MCF 10A (cell line): Measurements from ENCODE around the gene CYP3A4. TPM values are rescaled to one million over a fixed set of nuclear protein-coding genes. Genes with fewer than 3 reads are reported as not detected.
"Not testable (repeated sequence)": the region's sequence is repeated elsewhere in the genome, so short reads cannot be mapped to it uniquely, and the experiment has no call there.

Source experiments
- BruUV-seq: library from RNA; stranded (reverse); fragments of 400-500 nt; replicated peaks from 2 replicates; lab custom pipeline; 2021; lab: Mats Ljungman, UMichigan
- CTCF ChIA-PET: fragments of 300-600 bp; sonication (Branson Sonifier 250); formaldehyde crosslinking; extraction: SDS; loops from one replicate; lab custom pipeline; 2021; ENCODE audit warnings: antibody characterized with exemption, inconsistent platforms; lab: Yijun Ruan, JAX
- POLR2A ChIA-PET: fragments of 300-600, 350-650 bp; sonication (Branson Sonifier 250); formaldehyde crosslinking; extraction: SDS; loops from one replicate; lab custom pipeline; 2020; ENCODE audit warnings: antibody characterized with exemption, inconsistent platforms; lab: Yijun Ruan, JAX
- DNase-seq: peaks from one replicate; pipeline ENCODE4 v3.0.0-alpha.2; 2018; ENCODE audit not compliant: unreplicated experiment
- H3K27ac Mint-ChIP-seq: one replicate; pipeline ENCODE4 v1.8.0; 2022; ENCODE audit warnings: mild to moderate bottlenecking, low read depth, mixed read lengths; ENCODE audit not compliant: unreplicated experiment
- H3K27me3 Mint-ChIP-seq: one replicate; pipeline ENCODE4 v1.8.0; 2022; ENCODE audit warnings: mixed read lengths; ENCODE audit not compliant: insufficient read depth, unreplicated experiment
- H3K36me3 Mint-ChIP-seq: one replicate; pipeline ENCODE4 v1.8.0; 2022; ENCODE audit warnings: mild to moderate bottlenecking, moderate library complexity, mixed read lengths; ENCODE audit not compliant: insufficient read depth, unreplicated experiment
- H3K4me1 Mint-ChIP-seq: one replicate; pipeline ENCODE4 v1.8.0; 2022; ENCODE audit warnings: mixed read lengths; ENCODE audit not compliant: insufficient read depth, unreplicated experiment
- H3K4me3 Mint-ChIP-seq: one replicate; pipeline ENCODE4 v1.8.0; 2022; ENCODE audit warnings: mild to moderate bottlenecking, moderate library complexity, mixed read lengths; ENCODE audit not compliant: unreplicated experiment
- H3K9me3 Mint-ChIP-seq: one replicate; pipeline ENCODE4 v1.8.0; 2022; ENCODE audit warnings: mixed read lengths; ENCODE audit not compliant: unreplicated experiment
- intact Hi-C: fragments of 100-400 bp; cut with micrococcal nuclease; formaldehyde crosslinking; loops from 2 replicates; pipeline ENCODE4 v1.14.1; 2022
- total RNA-seq: library from RNA; stranded (reverse); gene quantifications from 2 replicates; pipeline ENCODE4 v1.2.3, GENCODE V29; 2022
- TF ChIP-seq, protein P1 (sequence below): fragments of 200-600 bp; IDR thresholded peaks from one replicate; pipeline ENCODE4 v1.8.0; 2022; ENCODE audit warnings: antibody characterized with exemption, mild to moderate bottlenecking; ENCODE audit not compliant: unreplicated experiment

Gene CYP3A4
- total RNA-seq, 1 experiment from 2014 or later = not detected

DNA sequence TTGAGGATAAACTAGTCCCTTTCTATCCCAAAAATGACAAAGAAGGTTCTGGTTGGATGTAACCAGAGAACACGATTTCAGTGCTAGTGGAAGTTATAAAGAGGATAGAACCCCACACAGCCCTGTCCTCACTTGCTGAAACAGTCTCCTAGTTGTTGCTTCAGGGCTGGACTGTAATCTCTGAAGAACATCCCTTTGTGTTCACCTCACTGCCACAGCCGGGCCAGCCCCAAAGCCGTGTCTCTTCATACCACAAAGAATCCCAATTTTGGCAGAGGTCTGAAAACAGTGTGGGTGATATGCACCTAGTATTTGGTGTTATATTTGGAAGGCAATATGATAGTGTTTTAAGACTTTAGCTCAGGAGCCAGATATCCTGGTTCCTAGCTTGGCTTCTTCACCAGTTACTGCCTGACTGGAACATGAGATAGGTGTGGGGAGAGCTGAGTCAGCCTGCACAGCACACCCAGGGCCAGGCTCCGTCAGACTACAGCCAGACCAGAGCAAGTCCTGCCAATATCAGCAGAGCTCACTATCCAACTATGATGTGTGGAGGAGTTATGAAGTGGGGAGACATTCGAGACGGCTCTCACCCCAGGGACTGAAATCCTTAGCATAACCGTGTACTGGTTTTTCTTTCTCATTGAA lies 21.2 kb downstream of the CYP3A4 start:
- POLR2A ChIA-PET = interaction anchor here (0.5 to 4.5 kb wide), 19 partner anchors 10 to 259 kb away, joined by 3 to 45 read pairs (median 5); partner anchors contain the start of genes CYP3A43, ZNF655 and ZSCAN25
- H3K4me3 Mint-ChIP-seq = peak overlapping the region; percentile 19
- peak; percentile 57 for DNase-seq
- no peaks in the 10 kb centered on the region for H3K36me3 Mint-ChIP-seq
- CTCF ChIA-PET = interaction anchor here (0.9 to 1.2 kb wide), 4 partner anchors 8 to 76 kb away, joined by 3 to 5 read pairs (median 3); no protein-coding TSS in a partner anchor
- peaks cover 16% of the 10 kb centered on the region for H3K4me1 Mint-ChIP-seq
- no peaks in the 10 kb centered on the region for H3K9me3 Mint-ChIP-seq
- H3K27ac Mint-ChIP-seq = peak overlapping the region; percentile 56
- no peaks in the 10 kb centered on the region for H3K27me3 Mint-ChIP-seq
- TF ChIP-seq, protein P1, sequence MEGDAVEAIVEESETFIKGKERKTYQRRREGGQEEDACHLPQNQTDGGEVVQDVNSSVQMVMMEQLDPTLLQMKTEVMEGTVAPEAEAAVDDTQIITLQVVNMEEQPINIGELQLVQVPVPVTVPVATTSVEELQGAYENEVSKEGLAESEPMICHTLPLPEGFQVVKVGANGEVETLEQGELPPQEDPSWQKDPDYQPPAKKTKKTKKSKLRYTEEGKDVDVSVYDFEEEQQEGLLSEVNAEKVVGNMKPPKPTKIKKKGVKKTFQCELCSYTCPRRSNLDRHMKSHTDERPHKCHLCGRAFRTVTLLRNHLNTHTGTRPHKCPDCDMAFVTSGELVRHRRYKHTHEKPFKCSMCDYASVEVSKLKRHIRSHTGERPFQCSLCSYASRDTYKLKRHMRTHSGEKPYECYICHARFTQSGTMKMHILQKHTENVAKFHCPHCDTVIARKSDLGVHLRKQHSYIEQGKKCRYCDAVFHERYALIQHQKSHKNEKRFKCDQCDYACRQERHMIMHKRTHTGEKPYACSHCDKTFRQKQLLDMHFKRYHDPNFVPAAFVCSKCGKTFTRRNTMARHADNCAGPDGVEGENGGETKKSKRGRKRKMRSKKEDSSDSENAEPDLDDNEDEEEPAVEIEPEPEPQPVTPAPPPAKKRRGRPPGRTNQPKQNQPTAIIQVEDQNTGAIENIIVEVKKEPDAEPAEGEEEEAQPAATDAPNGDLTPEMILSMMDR = no peak
- intact Hi-C loops = no loop called here
- BruUV-seq = no TSS peak

- no peak for DNase-seq
- Mint-ChIP-seq H3K36me3 (no peaks in the 10 kb centered on the region), H3K27me3 (no peaks in the 10 kb centered on the region), H3K9me3 (no peaks in the 10 kb centered on the region), H3K27ac (no peak overlapping the region), H3K4me3 (no peak overlapping the region), H3K4me1 (peaks cover 19% of the 10 kb centered on the region)
- intact Hi-C loops = no loop called here
- BruUV-seq = no TSS peak
- CTCF ChIA-PET = interaction anchor here (0.6 kb wide), 1 partner anchor 105 kb away, joined by 3 read pairs; no protein-coding TSS in a partner anchor
- TF ChIP-seq, protein P1 = no peak
- POLR2A ChIA-PET = interaction anchor here (1.1 kb wide), 1 partner anchor 121 kb away, joined by 5 read pairs; no protein-coding TSS in a partner anchor
Measured at GRCh38 chr7:99755085-99755484, 28.9 kb downstream of the CYP3A4 start.

- H3K27ac Mint-ChIP-seq = peak overlapping the region; percentile 9
- H3K9me3 Mint-ChIP-seq = no peaks in the 10 kb centered on the region
- H3K4me1 Mint-ChIP-seq = peaks cover 24% of the 10 kb centered on the region
- BruUV-seq = no TSS peak
- TF ChIP-seq, protein P1 = no peak
- ChIA-PET POLR2A (interaction anchor here (0.6 to 4.6 kb wide), 22 partner anchors 10 to 319 kb away, joined by 3 to 46 read pairs (median 6); partner anchors contain the start of genes CYP3A43, CYP3A5, ZKSCAN5 and ZNF655), CTCF (interaction anchor here (0.5 kb wide), 1 partner anchor 233 kb away, joined by 3 read pairs; no protein-coding TSS in a partner anchor)
- peak overlapping the region; percentile 37 for H3K4me3 Mint-ChIP-seq
- DNase-seq = no peak
- no peaks in the 10 kb centered on the region for H3K27me3 Mint-ChIP-seq
- intact Hi-C loops = no loop called here
- H3K36me3 Mint-ChIP-seq = no peaks in the 10 kb centered on the region
Measured at GRCh38 chr7:99752356-99752755, 31.6 kb downstream of the CYP3A4 start.

DNA sequence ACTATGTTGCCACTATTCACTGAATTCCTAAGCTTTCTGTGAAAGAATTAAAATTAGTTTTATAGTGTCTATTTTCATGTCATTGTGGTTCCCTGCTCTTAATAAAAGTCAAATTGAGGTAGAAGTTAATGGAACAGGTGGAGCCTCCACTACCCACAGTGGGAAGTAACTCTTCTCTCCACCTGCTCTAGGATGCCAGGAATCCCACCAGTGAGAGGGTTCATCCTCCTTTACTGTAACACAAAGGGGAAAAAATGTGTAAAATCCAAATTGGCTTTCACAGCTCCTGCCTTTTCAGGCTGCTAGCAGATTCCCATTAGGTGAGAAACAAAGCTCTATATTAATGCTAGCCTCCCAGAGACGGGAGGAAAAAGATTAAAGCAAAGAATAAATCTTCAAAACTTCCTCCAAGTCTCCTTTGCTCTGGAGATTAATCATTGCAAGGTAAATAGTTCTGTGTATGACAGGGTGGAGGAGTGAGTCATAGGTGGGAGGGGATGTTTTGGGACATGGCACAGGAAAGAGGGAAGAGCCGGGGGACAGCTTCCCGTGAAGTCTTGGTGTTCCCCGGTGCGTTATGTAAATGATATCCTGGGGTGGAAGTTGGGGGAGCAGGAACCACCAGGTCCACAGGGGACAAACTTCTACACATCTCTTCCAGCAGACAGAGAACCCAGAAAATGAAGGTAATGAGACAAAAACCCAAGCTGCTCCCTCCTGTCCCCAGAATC lies 32.5 kb downstream of the CYP3A4 start:
- DNase-seq = peak; percentile 48
- H3K36me3 Mint-ChIP-seq, BruUV-seq, H3K9me3 Mint-ChIP-seq, CTCF ChIA-PET, intact Hi-C loops, H3K27me3 Mint-ChIP-seq: not testable (repeated sequence)
- POLR2A ChIA-PET = interaction anchor here (0.6 to 4.6 kb wide), 19 partner anchors 9 to 320 kb away, joined by 3 to 46 read pairs (median 7); partner anchors contain the start of genes CYP3A43, ZKSCAN5, ZNF655 and ZSCAN25
- H3K4me3 Mint-ChIP-seq = peak overlapping the region; percentile 7
- peaks cover 24% of the 10 kb centered on the region for H3K4me1 Mint-ChIP-seq
- peak overlapping the region; percentile 9 for H3K27ac Mint-ChIP-seq
